OCI-LY1 (cell line): ENCODE results near the gene GATA6.

Experiments used
- H2AFZ ChIP-seq: fragments of 200-600 bp; sonication (generic), shearing (Covaris generic); 2 replicates; pipeline ENCODE4 v1.6.0; 2014; ENCODE audit warnings: antibody characterized with exemption, mild to moderate bottlenecking, low read length
- H3F3A ChIP-seq: fragments of 200-600 bp; sonication (generic), shearing (Covaris generic); 2 replicates; pipeline ENCODE4 v1.6.0; 2014; ENCODE audit warnings: mild to moderate bottlenecking, antibody characterized with exemption, low read length, moderate library complexity; ENCODE audit not compliant: insufficient read depth
- H3K27ac ChIP-seq: fragments of 200-600 bp; sonication (generic); 2 replicates; pipeline ENCODE4 v1.5.1; 2014; ENCODE audit warnings: low read length, mixed run types, mild to moderate bottlenecking, low read depth; ENCODE audit not compliant: poor library complexity, severe bottlenecking
- H3K27me3 ChIP-seq: fragments of 200-600 bp; sonication (generic); 2 replicates; pipeline ENCODE4 v1.6.0; 2014; ENCODE audit warnings: antibody characterized with exemption, mild to moderate bottlenecking, low read length, moderate library complexity; ENCODE audit not compliant: insufficient read depth
- H3K36me3 ChIP-seq: fragments of 200-600 bp; sonication (generic); 2 replicates; pipeline ENCODE4 v1.6.1; 2014; ENCODE audit warnings: mild to moderate bottlenecking, antibody characterized with exemption, low read length, moderate library complexity, mixed read lengths; ENCODE audit not compliant: insufficient read depth
- H3K4me1 ChIP-seq: fragments of 200-600 bp; sonication (generic); 2 replicates; pipeline ENCODE4 v1.5.1; 2014; ENCODE audit warnings: mild to moderate bottlenecking, low read length, moderate library complexity; ENCODE audit not compliant: insufficient read depth, severe bottlenecking
- H3K4me2 ChIP-seq: fragments of 200-600 bp; sonication (generic), shearing (Covaris generic); 2 replicates; pipeline ENCODE4 v1.6.1; 2014; ENCODE audit warnings: low read length
- H3K4me3 ChIP-seq: fragments of 200-600 bp; sonication (generic); 2 replicates; pipeline ENCODE4 v1.5.1; 2014; ENCODE audit warnings: low read length, low read depth, mild to moderate bottlenecking, mixed read lengths; ENCODE audit not compliant: poor library complexity, severe bottlenecking
- H3K79me2 ChIP-seq: fragments of 200-600 bp; shearing (Covaris generic); 2 replicates; pipeline ENCODE4 v1.6.1; 2016; ENCODE audit warnings: mixed run types, low read length, mixed read lengths; ENCODE audit not compliant: insufficient read depth
- H3K9ac ChIP-seq: fragments of 200-600 bp; sonication (generic), shearing (Covaris generic); 2 replicates; pipeline ENCODE4 v1.6.1; 2014; ENCODE audit warnings: mild to moderate bottlenecking, low read length, mixed read lengths
- H3K9me2 ChIP-seq: fragments of 200-600 bp; sonication (generic), shearing (Covaris generic); 2 replicates; pipeline ENCODE4 v1.6.1; 2014; ENCODE audit warnings: low read depth, mild to moderate bottlenecking, low read length, mixed read lengths
- H3K9me3 ChIP-seq: fragments of 200-600 bp; shearing (Covaris generic); 2 replicates; pipeline ENCODE4 v1.6.1; 2014; ENCODE audit warnings: low read length, mixed read lengths
- H4K20me1 ChIP-seq: fragments of 200-600 bp; sonication (generic), shearing (Covaris generic); 2 replicates; pipeline ENCODE4 v1.6.0; 2016; ENCODE audit warnings: mild to moderate bottlenecking, low read length; ENCODE audit not compliant: insufficient read depth
- EZH2 ChIP-seq: fragments of 200-600 bp; sonication (generic), shearing (Covaris generic); IDR thresholded peaks from 2 replicates; pipeline ENCODE4 v1.8.0; 2017; ENCODE audit warnings: borderline replicate concordance, mixed run types, mild to moderate bottlenecking, antibody characterized with exemption, low read length, moderate library complexity, mixed read lengths
- TF ChIP-seq, protein P1 (sequence below): fragments of 200-600 bp; sonication (generic), shearing (Covaris generic); IDR thresholded peaks from 2 replicates; pipeline ENCODE4 v1.5.1; 2017; ENCODE audit warnings: mild to moderate bottlenecking, antibody characterized with exemption, low read length, moderate library complexity, mixed read lengths

Gene GATA6

DNA sequence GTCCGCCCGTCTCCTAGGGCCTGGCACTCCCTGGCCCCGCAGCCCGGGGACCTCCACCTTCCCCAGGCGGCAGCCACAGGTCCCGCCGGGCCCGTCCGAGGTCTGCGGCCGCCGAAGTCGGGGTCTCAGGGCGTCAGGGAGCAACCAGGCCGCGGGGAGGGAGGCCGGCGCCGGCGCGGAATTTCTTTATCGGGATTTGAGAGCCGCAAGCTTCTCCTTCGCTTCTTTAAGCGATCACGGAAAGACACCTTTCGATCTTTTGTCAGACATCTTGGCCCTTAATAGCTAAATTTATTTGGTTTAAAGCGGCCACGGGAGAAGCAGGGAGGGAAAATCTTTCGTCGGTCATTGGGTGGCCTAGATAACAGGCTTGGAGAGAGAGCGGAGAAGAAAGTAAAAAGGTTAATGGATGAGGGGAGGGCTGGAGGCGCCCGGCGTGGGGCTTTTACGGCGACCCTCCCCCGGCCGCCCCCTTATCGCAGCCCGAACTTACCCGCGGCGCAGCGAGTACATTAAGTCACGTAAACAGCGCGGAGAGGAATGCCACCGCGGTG lies 4.3 kb upstream of the GATA6 start:
- no peaks in the 10 kb centered on the region for H3K27me3 ChIP-seq
- H4K20me1 ChIP-seq: no peaks in the 10 kb centered on the region
- H2AFZ ChIP-seq: no peak overlapping the region

DNA sequence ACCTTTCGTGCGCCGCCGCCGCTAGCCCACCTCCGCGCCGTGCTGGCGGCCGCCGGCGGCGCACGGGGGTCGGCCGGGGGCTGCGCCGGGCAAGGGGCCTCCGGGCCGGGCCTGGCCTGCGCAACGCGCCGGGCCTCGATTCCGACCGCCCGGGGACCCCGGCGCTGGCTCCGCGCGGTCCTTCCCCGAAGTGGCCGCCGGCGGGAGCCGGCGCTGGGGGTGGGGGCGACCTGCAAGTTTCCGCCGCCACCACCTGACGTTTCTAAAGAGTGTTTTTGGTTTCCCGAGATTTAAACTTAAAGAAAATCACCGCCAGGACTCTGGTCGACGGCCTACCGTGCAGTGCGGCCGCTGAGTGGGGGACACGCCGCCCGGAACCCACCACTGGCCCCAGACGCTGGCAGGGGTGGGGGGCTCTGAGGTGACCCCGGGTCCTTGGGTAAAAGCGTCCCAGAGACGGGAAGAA lies 3.8 kb upstream of the GATA6 start:
- Histone ChIP-seq H2AFZ (no peak overlapping the region), H3K27ac (no peak overlapping the region), H4K20me1 (no peaks in the 10 kb centered on the region), H3K27me3 (no peaks in the 10 kb centered on the region), H3K9me3 (no peaks in the 10 kb centered on the region), H3K4me2 (no peak overlapping the region), H3K4me3 (no peak overlapping the region), H3K9ac (no peak overlapping the region), H3K36me3 (no peaks in the 10 kb centered on the region), H3K9me2 (no peaks in the 10 kb centered on the region), H3K79me2 (no peaks in the 10 kb centered on the region), H3F3A (no peaks in the 10 kb centered on the region), H3K4me1 (no peaks in the 10 kb centered on the region)
- no peak for TF ChIP-seq EZH2
- TF ChIP-seq, protein P1, sequence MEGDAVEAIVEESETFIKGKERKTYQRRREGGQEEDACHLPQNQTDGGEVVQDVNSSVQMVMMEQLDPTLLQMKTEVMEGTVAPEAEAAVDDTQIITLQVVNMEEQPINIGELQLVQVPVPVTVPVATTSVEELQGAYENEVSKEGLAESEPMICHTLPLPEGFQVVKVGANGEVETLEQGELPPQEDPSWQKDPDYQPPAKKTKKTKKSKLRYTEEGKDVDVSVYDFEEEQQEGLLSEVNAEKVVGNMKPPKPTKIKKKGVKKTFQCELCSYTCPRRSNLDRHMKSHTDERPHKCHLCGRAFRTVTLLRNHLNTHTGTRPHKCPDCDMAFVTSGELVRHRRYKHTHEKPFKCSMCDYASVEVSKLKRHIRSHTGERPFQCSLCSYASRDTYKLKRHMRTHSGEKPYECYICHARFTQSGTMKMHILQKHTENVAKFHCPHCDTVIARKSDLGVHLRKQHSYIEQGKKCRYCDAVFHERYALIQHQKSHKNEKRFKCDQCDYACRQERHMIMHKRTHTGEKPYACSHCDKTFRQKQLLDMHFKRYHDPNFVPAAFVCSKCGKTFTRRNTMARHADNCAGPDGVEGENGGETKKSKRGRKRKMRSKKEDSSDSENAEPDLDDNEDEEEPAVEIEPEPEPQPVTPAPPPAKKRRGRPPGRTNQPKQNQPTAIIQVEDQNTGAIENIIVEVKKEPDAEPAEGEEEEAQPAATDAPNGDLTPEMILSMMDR: no peak

More for the DNA sequence above, 4.3 kb upstream of the GATA6 start:
- Histone ChIP-seq H3K9me2 (no peaks in the 10 kb centered on the region), H3K79me2 (no peaks in the 10 kb centered on the region), H3K9me3 (no peaks in the 10 kb centered on the region), H3K4me3 (no peak overlapping the region), H3K9ac (no peak overlapping the region), H3F3A (no peaks in the 10 kb centered on the region), H3K36me3 (no peaks in the 10 kb centered on the region), H3K4me2 (no peak overlapping the region), H3K4me1 (no peaks in the 10 kb centered on the region), H3K27ac (no peak overlapping the region)
- TF ChIP-seq EZH2: no peak
- TF ChIP-seq, protein P1: no peak

DNA sequence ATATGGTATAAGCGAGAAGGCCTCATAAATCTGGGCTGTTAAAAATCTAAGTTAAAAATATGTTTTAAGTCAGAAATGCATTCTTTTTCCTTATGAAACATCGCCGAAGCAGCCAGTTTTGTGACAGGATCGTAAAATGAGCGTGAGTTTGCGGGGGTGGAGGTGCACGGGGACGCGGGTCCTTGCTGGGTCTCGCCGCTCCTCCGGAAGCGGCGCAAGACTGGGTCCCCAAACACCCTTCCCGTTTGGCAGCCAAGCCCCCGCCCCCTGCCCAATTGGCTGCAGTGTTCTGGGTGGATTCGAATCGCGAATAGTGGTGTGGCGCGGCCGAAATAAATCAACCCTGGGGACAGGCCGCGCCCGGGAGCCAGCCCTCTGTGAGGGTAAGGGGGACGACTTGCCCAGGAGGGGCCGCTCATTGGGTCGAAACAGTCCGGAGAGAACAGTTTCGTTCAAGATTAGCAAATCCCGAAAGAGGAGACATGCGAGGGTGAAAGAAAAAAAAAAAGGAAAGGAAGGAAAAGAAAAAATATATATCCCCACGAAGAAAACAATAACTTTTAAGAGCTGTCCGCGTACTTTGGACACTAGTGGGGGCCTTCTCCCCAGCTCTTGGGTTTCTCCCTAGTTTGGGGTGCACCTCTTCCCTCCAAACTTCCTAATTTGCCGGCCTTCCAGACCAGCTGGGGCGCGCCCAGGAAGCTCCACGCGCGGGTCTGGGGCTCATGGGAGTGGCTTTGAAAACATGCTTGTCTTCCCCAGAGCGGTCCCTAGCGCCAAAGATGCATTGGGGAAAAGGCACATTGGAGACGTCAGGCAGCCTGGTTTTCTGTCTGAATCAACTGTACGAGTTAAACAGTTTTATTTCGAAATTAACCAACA lies 3.1 kb upstream of the GATA6 start:
- Histone ChIP-seq H3K9me2 (no peaks in the 10 kb centered on the region), H3K27me3 (no peaks in the 10 kb centered on the region), H3K36me3 (no peaks in the 10 kb centered on the region), H3K79me2 (no peaks in the 10 kb centered on the region), H3K9ac (no peak overlapping the region), H3K9me3 (no peaks in the 10 kb centered on the region), H3K27ac (no peak overlapping the region), H3K4me1 (no peaks in the 10 kb centered on the region), H3K4me3 (no peak overlapping the region), H3F3A (no peaks in the 10 kb centered on the region), H4K20me1 (no peaks in the 10 kb centered on the region), H2AFZ (no peak overlapping the region), H3K4me2 (no peak overlapping the region)
- no peak for TF ChIP-seq EZH2
- TF ChIP-seq, protein P1: no peak
